Loucy (cell line): Measurements from ENCODE around the gene COL21A1.

ENCODE experiments used
- H2AFZ ChIP-seq: fragments of 200-600 bp; sonication (generic); 2 replicates; pipeline ENCODE4 v1.6.0; 2016; ENCODE audit warnings: antibody characterized with exemption, mild to moderate bottlenecking, low read length, moderate library complexity
- H3F3A ChIP-seq: fragments of 200-600 bp; 2 replicates; pipeline ENCODE4 v1.6.0; 2016; ENCODE audit warnings: antibody characterized with exemption, low read depth, mild to moderate bottlenecking
- H3K27me3 ChIP-seq: fragments of 200-600 bp; sonication (generic); 2 replicates; pipeline ENCODE4 v1.6.1; 2014; ENCODE audit warnings: low read length, mild to moderate bottlenecking; ENCODE audit not compliant: insufficient read depth, poor library complexity, severe bottlenecking
- H3K36me3 ChIP-seq: fragments of 200-600 bp; sonication (generic); 2 replicates; pipeline ENCODE4 v1.6.1; 2016; ENCODE audit warnings: low read length; ENCODE audit not compliant: insufficient read depth
- H3K4me1 ChIP-seq: fragments of 200-600 bp; sonication (generic); 2 replicates; pipeline ENCODE4 v1.5.1; 2014; ENCODE audit warnings: low read length, mild to moderate bottlenecking; ENCODE audit not compliant: insufficient read depth, poor library complexity, severe bottlenecking
- H3K4me2 ChIP-seq: fragments of 200-600 bp; sonication (generic); 2 replicates; pipeline ENCODE4 v1.6.0; 2014; ENCODE audit warnings: antibody characterized with exemption, low read length, low read depth, mild to moderate bottlenecking; ENCODE audit not compliant: poor library complexity, severe bottlenecking
- H3K4me3 ChIP-seq: fragments of 200-600 bp; sonication (generic); 2 replicates; pipeline ENCODE4 v1.5.1; 2014; ENCODE audit warnings: low read length, mild to moderate bottlenecking, mixed read lengths; ENCODE audit not compliant: poor library complexity, severe bottlenecking
- H3K79me2 ChIP-seq: fragments of 200-600 bp; sonication (generic); 2 replicates; pipeline ENCODE4 v1.6.1; 2014; ENCODE audit warnings: low read length; ENCODE audit not compliant: insufficient read depth
- H3K9ac ChIP-seq: fragments of 200-600 bp; sonication (generic); 2 replicates; pipeline ENCODE4 v1.6.0; 2014; ENCODE audit warnings: mild to moderate bottlenecking, low read depth, low read length, moderate library complexity; ENCODE audit not compliant: poor library complexity, severe bottlenecking
- H3K9me2 ChIP-seq: fragments of 200-600 bp; sonication (generic); replicated peaks from 2 replicates; pipeline ENCODE4 v1.6.1; 2016; ENCODE audit warnings: low read depth, low read length, mixed read lengths
- H3K9me3 ChIP-seq: fragments of 200-600 bp; sonication (generic); 2 replicates; pipeline ENCODE4 v1.6.1; 2014; ENCODE audit warnings: mild to moderate bottlenecking, antibody characterized with exemption, low read length, low read depth; ENCODE audit not compliant: insufficient read depth
- H4K20me1 ChIP-seq: fragments of 200-600 bp; sonication (generic); 2 replicates; pipeline ENCODE4 v1.6.0; 2014; ENCODE audit warnings: antibody characterized with exemption, low read length, mild to moderate bottlenecking; ENCODE audit not compliant: insufficient read depth, poor library complexity, severe bottlenecking
- EZH2phosphoT487 ChIP-seq: fragments of 200-600 bp; IDR thresholded peaks from 2 replicates; pipeline ENCODE4 v1.6.1; 2018; ENCODE audit warnings: antibody characterized with exemption, mild to moderate bottlenecking, moderate library complexity, borderline replicate concordance
- TF ChIP-seq, protein P1 (sequence below): fragments of 200-600 bp; sonication (generic); conservative IDR thresholded peaks from 2 replicates; pipeline ENCODE4 v1.5.1; 2014; ENCODE audit warnings: mild to moderate bottlenecking, antibody characterized with exemption, low read length

COL21A1 gene

GRCh38 chr6:56199956-56200355 is 47.4 kb downstream of the COL21A1 start:
- Histone ChIP-seq H3K4me1 (no peaks in the 10 kb centered on the region), H4K20me1 (no peaks in the 10 kb centered on the region), H3F3A (no peaks in the 10 kb centered on the region), H3K4me3 (no peak overlapping the region), H3K9ac (no peak overlapping the region), H3K4me2 (no peak overlapping the region), H3K36me3 (no peaks in the 10 kb centered on the region), H3K79me2 (no peaks in the 10 kb centered on the region), H2AFZ (no peak overlapping the region), H3K9me2 (no peaks in the 10 kb centered on the region), H3K9me3 (no peaks in the 10 kb centered on the region; the same call in 1 of the 2 replicates), H3K27me3 (no peaks in the 10 kb centered on the region)
- no peak for TF ChIP-seq EZH2phosphoT487
- TF ChIP-seq, protein P1, sequence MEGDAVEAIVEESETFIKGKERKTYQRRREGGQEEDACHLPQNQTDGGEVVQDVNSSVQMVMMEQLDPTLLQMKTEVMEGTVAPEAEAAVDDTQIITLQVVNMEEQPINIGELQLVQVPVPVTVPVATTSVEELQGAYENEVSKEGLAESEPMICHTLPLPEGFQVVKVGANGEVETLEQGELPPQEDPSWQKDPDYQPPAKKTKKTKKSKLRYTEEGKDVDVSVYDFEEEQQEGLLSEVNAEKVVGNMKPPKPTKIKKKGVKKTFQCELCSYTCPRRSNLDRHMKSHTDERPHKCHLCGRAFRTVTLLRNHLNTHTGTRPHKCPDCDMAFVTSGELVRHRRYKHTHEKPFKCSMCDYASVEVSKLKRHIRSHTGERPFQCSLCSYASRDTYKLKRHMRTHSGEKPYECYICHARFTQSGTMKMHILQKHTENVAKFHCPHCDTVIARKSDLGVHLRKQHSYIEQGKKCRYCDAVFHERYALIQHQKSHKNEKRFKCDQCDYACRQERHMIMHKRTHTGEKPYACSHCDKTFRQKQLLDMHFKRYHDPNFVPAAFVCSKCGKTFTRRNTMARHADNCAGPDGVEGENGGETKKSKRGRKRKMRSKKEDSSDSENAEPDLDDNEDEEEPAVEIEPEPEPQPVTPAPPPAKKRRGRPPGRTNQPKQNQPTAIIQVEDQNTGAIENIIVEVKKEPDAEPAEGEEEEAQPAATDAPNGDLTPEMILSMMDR: no peak

- no peaks in the 10 kb centered on the region for H4K20me1 ChIP-seq
- no peaks in the 10 kb centered on the region for H3K36me3 ChIP-seq
- H3K27me3 ChIP-seq: no peaks in the 10 kb centered on the region
- H3K79me2 ChIP-seq: no peaks in the 10 kb centered on the region
- TF ChIP-seq EZH2phosphoT487: no peak
- TF ChIP-seq, protein P1: no peak
- H3F3A ChIP-seq: no peaks in the 10 kb centered on the region
- no peaks in the 10 kb centered on the region for H3K9me2 ChIP-seq
- no peak overlapping the region for H2AFZ ChIP-seq
- no peak overlapping the region for H3K4me2 ChIP-seq
- H3K4me1 ChIP-seq: no peaks in the 10 kb centered on the region
- no peak overlapping the region for H3K9ac ChIP-seq
- no peak overlapping the region for H3K4me3 ChIP-seq
- no peaks in the 10 kb centered on the region for H3K9me3 ChIP-seq
Observed at GRCh38 chr6:56193846-56194245, 53.5 kb downstream of the COL21A1 start.

- no peaks in the 10 kb centered on the region for H3K27me3 ChIP-seq
- H2AFZ ChIP-seq: no peak overlapping the region
- H3K4me3 ChIP-seq: no peak overlapping the region
- no peaks in the 10 kb centered on the region for H3K79me2 ChIP-seq
- H3F3A ChIP-seq: no peaks in the 10 kb centered on the region
- H4K20me1 ChIP-seq: no peaks in the 10 kb centered on the region
- H3K4me1 ChIP-seq: no peaks in the 10 kb centered on the region
- H3K9me2 ChIP-seq: no peaks in the 10 kb centered on the region
- no peaks in the 10 kb centered on the region for H3K9me3 ChIP-seq
- H3K4me2 ChIP-seq: no peak overlapping the region
- no peaks in the 10 kb centered on the region for H3K36me3 ChIP-seq
- H3K9ac ChIP-seq: no peak overlapping the region
- TF ChIP-seq, protein P1: no peak
- TF ChIP-seq EZH2phosphoT487: no peak
Observed at GRCh38 chr6:56188429-56188828, 59.0 kb downstream of the COL21A1 start.
